Vagina (tissue), 2 donors: Measurements from ENCODE around the gene SLC23A1. TPM values are rescaled to one million over a fixed set of nuclear protein-coding genes. Genes with fewer than 3 reads are reported as not detected.
"Not testable (repeated sequence)": the region's sequence is repeated elsewhere in the genome, so short reads cannot be mapped to it uniquely, and the experiment has no call there.

Source experiments
- DNase-seq, 2 donors: peaks; one replicate each; pipeline ENCODE4 v3.0.0-alpha.2; 2017; ENCODE audit errors: extremely low spot score in 2 of 2
- H3K27ac ChIP-seq: fragments of 200-600 bp; sonication (generic); one replicate; pipeline ENCODE4 v1.5.1; 2019
- H3K27me3 ChIP-seq: fragments of 200-600 bp; sonication (generic); one replicate; pipeline ENCODE4 v1.5.1; 2019
- H3K36me3 ChIP-seq, 2 donors: fragments of 200-600 bp; sonication (generic); one replicate each; pipeline ENCODE4 v1.5.1; 2017 to 2019
- H3K4me1 ChIP-seq: fragments of 200-600 bp; sonication (generic); one replicate; pipeline ENCODE4 v1.5.1; 2019
- H3K4me3 ChIP-seq, 2 donors: fragments of 200-600 bp; sonication (generic); 1 replicate in 1 of 2; 2 replicates in 1 of 2; pipeline ENCODE4 v1.5.1; 2016 to 2019
- H3K9me3 ChIP-seq: fragments of 200-600 bp; sonication (generic); one replicate; pipeline ENCODE4 v1.5.1; 2019
- POLR2A ChIP-seq, 2 donors: fragments of 450-650 bp; IDR thresholded peaks; one replicate each; pipeline ENCODE4 v1.6.1; 2017; ENCODE audit warnings: antibody characterized with exemption in 2 of 2, mild to moderate bottlenecking in 2 of 2, moderate library complexity in 2 of 2
- POLR2AphosphoS5 ChIP-seq, 2 donors: sonication (generic); formaldehyde crosslinking; IDR thresholded peaks; one replicate each; pipeline ENCODE4 v1.9.0; 2017; ENCODE audit warnings: antibody characterized with exemption in 2 of 2, mild to moderate bottlenecking in 2 of 2, low read depth in 1 of 2; ENCODE audit not compliant: insufficient read depth in 1 of 2
- intact Hi-C: fragments of 100-400 bp; cut with DNase I; formaldehyde crosslinking; loops from one replicate; pipeline ENCODE4 v1.15.1; 2023
- total RNA-seq: library from RNA; depleted of rRNA; stranded (reverse); fragments of >200 nt; gene quantifications from one replicate; pipeline ENCODE4 v1.2.3, GENCODE V29; 2016
- TF ChIP-seq, protein P1 (sequence below), 3 experiments: fragments of 450-650 bp in 2 of 3; fragments of 200-600 bp in 1 of 3; sonication (generic) in 1 of 3; IDR thresholded peaks; one replicate each; pipeline ENCODE4 v1.5.1; 2017 to 2019; ENCODE audit warnings: antibody characterized with exemption in 3 of 3, mild to moderate bottlenecking in 2 of 3, moderate library complexity in 2 of 3

The SLC23A1 gene
- total RNA-seq, 1 donor from 2014 or later, result not detected

DNA sequence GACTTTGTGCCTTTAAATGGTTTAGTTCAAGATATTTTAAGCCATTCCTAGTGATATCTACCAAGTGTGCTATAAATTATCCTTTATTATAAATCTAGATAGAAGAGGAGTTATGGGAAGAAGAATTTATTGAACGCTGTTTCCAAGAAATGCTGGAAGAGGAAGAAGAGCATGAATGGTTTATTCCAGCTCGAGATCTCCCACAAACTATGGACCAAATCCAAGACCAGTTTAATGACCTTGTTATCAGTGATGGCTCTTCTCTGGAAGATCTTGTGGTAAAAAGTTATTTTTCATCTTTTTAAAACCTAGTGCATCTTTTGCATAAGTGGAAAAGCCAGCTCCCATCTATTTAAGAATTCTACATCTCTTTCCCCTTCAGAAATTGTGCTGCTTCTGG, 18.6 kb downstream of the SLC23A1 start:
- H3K4me3 ChIP-seq, result no peak overlapping the region
- H3K36me3 ChIP-seq, result peaks cover 5 to 47% of the 10 kb centered on the region in 2 donors
- no peaks in the 10 kb centered on the region for H3K27me3 ChIP-seq
- peaks cover 6% of the 10 kb centered on the region for H3K4me1 ChIP-seq
- no peaks in the 10 kb centered on the region for H3K9me3 ChIP-seq
- no peak for DNase-seq
- no peak for TF ChIP-seq POLR2A (IDR thresholded peaks at IDR 0.05)
- no peak for TF ChIP-seq POLR2AphosphoS5 (IDR thresholded peaks at IDR 0.05; ENCODE audit: insufficient read depth in 1 of 2, low read depth in 1 of 2)
- TF ChIP-seq, protein P1, sequence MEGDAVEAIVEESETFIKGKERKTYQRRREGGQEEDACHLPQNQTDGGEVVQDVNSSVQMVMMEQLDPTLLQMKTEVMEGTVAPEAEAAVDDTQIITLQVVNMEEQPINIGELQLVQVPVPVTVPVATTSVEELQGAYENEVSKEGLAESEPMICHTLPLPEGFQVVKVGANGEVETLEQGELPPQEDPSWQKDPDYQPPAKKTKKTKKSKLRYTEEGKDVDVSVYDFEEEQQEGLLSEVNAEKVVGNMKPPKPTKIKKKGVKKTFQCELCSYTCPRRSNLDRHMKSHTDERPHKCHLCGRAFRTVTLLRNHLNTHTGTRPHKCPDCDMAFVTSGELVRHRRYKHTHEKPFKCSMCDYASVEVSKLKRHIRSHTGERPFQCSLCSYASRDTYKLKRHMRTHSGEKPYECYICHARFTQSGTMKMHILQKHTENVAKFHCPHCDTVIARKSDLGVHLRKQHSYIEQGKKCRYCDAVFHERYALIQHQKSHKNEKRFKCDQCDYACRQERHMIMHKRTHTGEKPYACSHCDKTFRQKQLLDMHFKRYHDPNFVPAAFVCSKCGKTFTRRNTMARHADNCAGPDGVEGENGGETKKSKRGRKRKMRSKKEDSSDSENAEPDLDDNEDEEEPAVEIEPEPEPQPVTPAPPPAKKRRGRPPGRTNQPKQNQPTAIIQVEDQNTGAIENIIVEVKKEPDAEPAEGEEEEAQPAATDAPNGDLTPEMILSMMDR (IDR thresholded peaks at IDR 0.05), result no peak
- no peak overlapping the region for H3K27ac ChIP-seq
- intact Hi-C loops, result no loop called here

DNA sequence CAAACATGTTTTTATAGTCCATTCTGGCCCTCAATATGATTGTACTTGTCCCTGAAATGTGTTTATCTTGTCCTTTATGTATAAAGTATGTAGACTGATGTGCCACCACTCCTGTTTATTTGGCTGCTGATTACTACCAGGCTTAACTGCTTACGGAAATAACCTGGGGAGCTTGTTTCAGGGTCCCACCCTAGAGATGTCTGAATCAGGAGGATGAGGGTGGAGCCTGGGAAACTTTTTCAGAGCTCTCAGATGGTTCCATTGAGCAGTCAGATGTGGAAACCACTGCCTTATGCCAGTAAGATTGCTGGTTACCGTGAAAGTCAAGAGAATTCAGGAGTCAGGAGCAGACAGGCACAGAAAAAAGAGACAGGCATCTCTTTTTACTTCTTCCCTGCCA, 19.2 kb downstream of the SLC23A1 start:
- no peaks in the 10 kb centered on the region for H3K27me3 ChIP-seq
- H3K4me1 ChIP-seq, result peaks cover 8% of the 10 kb centered on the region
- intact Hi-C loops, result no loop called here
- H3K36me3 ChIP-seq, result peaks cover 5 to 42% of the 10 kb centered on the region in 2 donors
- no peaks in the 10 kb centered on the region for H3K9me3 ChIP-seq
- H3K27ac ChIP-seq, result no peak overlapping the region
- H3K4me3 ChIP-seq, result no peak overlapping the region
- DNase-seq, result no peak
- TF ChIP-seq, protein P1 (IDR thresholded peaks at IDR 0.05), result no peak
- TF ChIP-seq POLR2AphosphoS5 (IDR thresholded peaks at IDR 0.05; ENCODE audit: insufficient read depth in 1 of 2, low read depth in 1 of 2) (peak in 1 of 2 donors; percentile 82), POLR2A (IDR thresholded peaks at IDR 0.05) (no peak)

DNA sequence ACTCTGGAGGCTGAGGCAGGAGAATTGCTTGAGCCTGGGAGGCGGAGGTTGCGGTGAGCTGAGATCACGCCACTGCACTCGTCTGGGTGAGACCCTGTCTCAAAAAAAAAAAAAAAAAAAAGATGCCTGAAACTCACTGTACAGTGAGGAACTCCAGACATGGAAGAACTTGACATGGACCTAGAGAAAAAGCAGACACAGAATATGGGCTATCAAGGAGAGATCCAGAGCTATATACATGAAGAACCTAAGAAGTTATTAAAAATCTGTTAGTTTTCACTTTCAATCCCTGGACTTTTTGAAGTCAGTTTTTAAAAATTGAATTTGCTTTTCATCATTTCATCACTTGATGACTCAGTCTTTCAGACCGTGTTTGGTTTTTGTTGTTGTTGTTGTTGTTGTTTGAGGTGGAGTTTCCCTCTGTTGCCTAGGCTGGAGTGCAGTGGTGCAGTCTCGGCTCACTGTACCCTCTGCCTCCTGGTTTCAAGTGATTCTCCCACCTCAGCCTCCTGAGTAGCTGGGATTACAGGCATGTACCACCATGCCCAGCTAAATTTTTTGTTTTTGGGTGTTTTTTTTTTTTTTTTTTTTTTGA, 21.2 kb downstream of the SLC23A1 start:
- intact Hi-C loops, result no loop called here
- Histone ChIP-seq H3K4me1 (peaks cover 22% of the 10 kb centered on the region), H3K27ac (no peak overlapping the region), H3K36me3 (peaks cover 5 to 28% of the 10 kb centered on the region in 2 donors), H3K4me3 (no peak overlapping the region), H3K9me3 (no peaks in the 10 kb centered on the region), H3K27me3 (no peaks in the 10 kb centered on the region)
- no peak for TF ChIP-seq POLR2AphosphoS5 (IDR thresholded peaks at IDR 0.05; ENCODE audit: insufficient read depth in 1 of 2, low read depth in 1 of 2)
- TF ChIP-seq, protein P1 (IDR thresholded peaks at IDR 0.05), result no peak
- no peak for TF ChIP-seq POLR2A (IDR thresholded peaks at IDR 0.05)
- no peak for DNase-seq

DNA sequence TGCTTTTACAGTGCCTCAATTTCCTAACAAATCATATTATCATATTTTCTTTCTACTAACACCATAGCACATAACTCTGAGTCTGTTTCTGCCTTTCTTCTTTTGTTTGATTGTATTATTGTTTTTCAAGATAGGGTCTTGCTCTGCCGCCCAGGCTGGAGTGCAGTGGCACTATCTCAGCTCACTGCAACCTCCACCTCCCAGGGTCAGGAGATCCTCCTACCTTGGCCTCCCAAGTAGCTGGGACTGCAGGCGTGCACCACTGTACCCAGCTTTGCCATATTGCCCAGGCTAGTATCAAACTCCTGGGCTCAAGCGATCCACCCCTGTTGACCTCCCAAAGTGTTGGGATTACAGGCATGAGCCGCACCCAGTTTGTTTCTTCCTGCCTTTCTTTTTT, 22.7 kb downstream of the SLC23A1 start:
- peaks cover 24% of the 10 kb centered on the region for H3K4me1 ChIP-seq
- no peak overlapping the region for H3K4me3 ChIP-seq
- intact Hi-C loops, result no loop called here
- H3K9me3 ChIP-seq, result no peaks in the 10 kb centered on the region
- no peak for DNase-seq
- no peak for TF ChIP-seq POLR2A (IDR thresholded peaks at IDR 0.05)
- TF ChIP-seq, protein P1 (IDR thresholded peaks at IDR 0.05), result no peak
- TF ChIP-seq POLR2AphosphoS5 (IDR thresholded peaks at IDR 0.05; ENCODE audit: insufficient read depth in 1 of 2, low read depth in 1 of 2), result no peak
- H3K27ac ChIP-seq, result no peak overlapping the region
- no peaks in the 10 kb centered on the region for H3K27me3 ChIP-seq
- H3K36me3 ChIP-seq, result peaks cover 5 to 15% of the 10 kb centered on the region in 2 donors

DNA sequence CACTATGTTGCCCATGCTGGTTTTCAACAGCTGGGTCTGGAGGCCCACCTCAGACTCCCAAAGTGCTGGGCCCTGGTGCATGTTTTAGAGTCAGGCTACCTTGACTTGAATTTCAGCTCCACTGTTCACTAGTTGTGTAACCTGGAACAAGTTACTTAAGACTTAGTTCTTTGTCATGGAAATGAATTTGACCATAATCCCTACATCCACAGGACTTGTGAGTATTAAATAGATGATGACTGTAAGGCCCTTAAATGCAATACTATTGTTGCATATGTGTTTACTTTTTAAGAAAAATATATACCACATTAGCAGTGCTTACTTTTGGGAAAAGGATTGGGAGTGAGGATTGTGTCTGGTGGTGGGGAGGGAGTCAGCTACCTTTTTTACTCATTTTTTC, 25.0 kb downstream of the SLC23A1 start:
- no peaks in the 10 kb centered on the region for H3K27me3 ChIP-seq
- H3K4me3 ChIP-seq, result no peak overlapping the region
- intact Hi-C loops, result no loop called here
- TF ChIP-seq POLR2A (IDR thresholded peaks at IDR 0.05), result no peak
- no peak for TF ChIP-seq POLR2AphosphoS5 (IDR thresholded peaks at IDR 0.05; ENCODE audit: insufficient read depth in 1 of 2, low read depth in 1 of 2)
- TF ChIP-seq, protein P1 (IDR thresholded peaks at IDR 0.05), result no peak
- no peak overlapping the region for H3K27ac ChIP-seq
- H3K36me3 ChIP-seq, result no peaks in the 10 kb centered on the region
- H3K4me1 ChIP-seq, result peaks cover 29% of the 10 kb centered on the region
- no peak for DNase-seq
- no peaks in the 10 kb centered on the region for H3K9me3 ChIP-seq

DNA sequence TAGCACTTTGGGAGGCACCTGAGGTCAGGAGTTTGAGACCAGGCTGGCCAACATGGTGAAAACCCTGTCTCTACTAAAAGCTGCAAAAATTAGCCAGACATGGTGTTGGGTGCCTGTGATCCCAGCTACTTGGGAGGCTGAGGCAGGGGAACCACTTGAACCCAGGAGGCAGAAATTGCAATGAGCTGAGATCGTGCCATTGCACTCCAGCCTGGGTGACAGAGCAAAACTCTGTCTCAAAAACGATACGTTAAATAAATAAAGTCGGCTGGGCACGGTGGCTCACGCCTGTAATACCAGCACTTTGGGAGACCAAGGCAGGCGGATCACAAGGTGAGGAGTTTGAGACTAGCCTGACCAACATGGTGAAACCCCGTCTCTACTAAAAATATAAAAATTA, 27.2 kb downstream of the SLC23A1 start:
- H3K9me3 ChIP-seq, H3K27ac ChIP-seq, H3K36me3 ChIP-seq, H3K27me3 ChIP-seq, H3K4me3 ChIP-seq, intact Hi-C loops, DNase-seq: not testable (repeated sequence)
- H3K4me1 ChIP-seq, result peaks cover 38% of the 10 kb centered on the region
